ENCODE data around the gene SORL1-AS1.

Gene SORL1-AS1

DNA sequence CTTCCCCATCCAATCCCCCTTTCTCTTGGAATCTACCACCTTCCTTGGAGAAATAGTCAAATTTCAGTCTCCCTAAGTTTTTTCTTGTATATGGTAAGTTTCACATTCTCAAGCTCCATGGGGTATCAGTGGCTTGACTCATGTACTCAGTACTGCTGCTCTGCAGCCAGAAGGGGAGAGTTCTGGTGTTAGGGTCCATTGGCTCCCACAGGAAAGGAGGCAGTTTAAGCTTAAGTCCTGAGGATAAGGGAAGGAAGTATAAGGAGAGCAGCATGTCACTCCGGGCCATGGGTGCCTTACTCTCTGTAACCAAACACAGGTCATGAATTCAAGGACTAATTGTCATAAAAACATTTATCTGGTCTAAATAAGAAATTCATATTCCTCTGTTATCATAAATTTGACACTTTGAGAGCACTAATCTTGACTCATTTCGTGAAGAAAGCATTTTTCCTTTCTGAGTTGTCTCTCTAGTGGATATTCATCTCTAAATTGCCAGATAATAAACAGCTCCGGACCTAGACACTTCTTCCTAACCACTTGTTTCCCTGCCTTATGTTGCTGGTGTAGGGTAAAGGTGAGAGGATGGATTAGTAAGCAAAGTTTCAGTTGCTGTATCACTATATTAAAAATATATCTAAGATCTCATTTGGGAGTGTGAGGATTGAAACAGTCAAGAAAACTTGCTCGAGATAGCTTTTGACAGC, 20.8 kb downstream of the SORL1-AS1 start:
- no peaks in the 10 kb centered on the region; the same call in 1 of the 2 replicates for H3K79me2 ChIP-seq (ENCODE audit: insufficient read depth, low read depth, low read length)
- H3K4me3 ChIP-seq (ENCODE audit: low read depth, low read length, poor library complexity, severe bottlenecking): peak overlapping the region; percentile 37
- H3K27ac ChIP-seq (ENCODE audit: low read depth, low read length, poor library complexity, severe bottlenecking): peak overlapping the region; percentile 99
- peak overlapping the region; percentile 18; the same call in 1 of the 2 replicates for H2AFZ ChIP-seq (ENCODE audit: low read length)
- TF ChIP-seq EZH2phosphoT487 (IDR thresholded peaks at IDR 0.05; ENCODE audit: borderline replicate concordance, low read depth, low read length): no peak
- TF ChIP-seq, protein P1, sequence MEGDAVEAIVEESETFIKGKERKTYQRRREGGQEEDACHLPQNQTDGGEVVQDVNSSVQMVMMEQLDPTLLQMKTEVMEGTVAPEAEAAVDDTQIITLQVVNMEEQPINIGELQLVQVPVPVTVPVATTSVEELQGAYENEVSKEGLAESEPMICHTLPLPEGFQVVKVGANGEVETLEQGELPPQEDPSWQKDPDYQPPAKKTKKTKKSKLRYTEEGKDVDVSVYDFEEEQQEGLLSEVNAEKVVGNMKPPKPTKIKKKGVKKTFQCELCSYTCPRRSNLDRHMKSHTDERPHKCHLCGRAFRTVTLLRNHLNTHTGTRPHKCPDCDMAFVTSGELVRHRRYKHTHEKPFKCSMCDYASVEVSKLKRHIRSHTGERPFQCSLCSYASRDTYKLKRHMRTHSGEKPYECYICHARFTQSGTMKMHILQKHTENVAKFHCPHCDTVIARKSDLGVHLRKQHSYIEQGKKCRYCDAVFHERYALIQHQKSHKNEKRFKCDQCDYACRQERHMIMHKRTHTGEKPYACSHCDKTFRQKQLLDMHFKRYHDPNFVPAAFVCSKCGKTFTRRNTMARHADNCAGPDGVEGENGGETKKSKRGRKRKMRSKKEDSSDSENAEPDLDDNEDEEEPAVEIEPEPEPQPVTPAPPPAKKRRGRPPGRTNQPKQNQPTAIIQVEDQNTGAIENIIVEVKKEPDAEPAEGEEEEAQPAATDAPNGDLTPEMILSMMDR (conservative IDR thresholded peaks at IDR 0.05; ENCODE audit: low read length): no peak
- ChIA-PET CTCF (ENCODE audit: unreplicated experiment) (interaction anchor here (0.8 to 1.8 kb wide), 3 partner anchors 12 to 25 kb away, joined by 3 to 8 read pairs (median 3); no protein-coding TSS in a partner anchor), POLR2A (interaction anchor here (1.3 to 15.2 kb wide), 7 partner anchors 12 to 60 kb away, joined by 4 to 413 read pairs (median 42); partner anchors contain the start of genes SORL1 and SORL1-AS1)
- H3K9me3 ChIP-seq (ENCODE audit: low read length): no peaks in the 10 kb centered on the region
- BruUV-seq (replicated peaks): no TSS peak
- H3K9me2 ChIP-seq (ENCODE audit: insufficient read depth, low read length): no peaks in the 10 kb centered on the region
- H3K4me2 ChIP-seq (ENCODE audit: low read length): peak overlapping the region; percentile 73
- H4K20me1 ChIP-seq (ENCODE audit: insufficient read depth, low read length): no peaks in the 10 kb centered on the region
- H3K36me3 ChIP-seq (ENCODE audit: insufficient read depth, low read length): no peaks in the 10 kb centered on the region
- intact Hi-C loops (cut with micrococcal nuclease; ENCODE audit: unreplicated experiment): loop anchor here (2.0 kb wide), 2 partner anchors 25 to 137 kb away; no protein-coding TSS in a partner anchor
- peak; percentile 26 for DNase-seq (ENCODE audit: low spot score)
- peaks cover 99% of the 10 kb centered on the region for H3K4me1 ChIP-seq (ENCODE audit: insufficient read depth, low read length, poor library complexity, severe bottlenecking)

DNA sequence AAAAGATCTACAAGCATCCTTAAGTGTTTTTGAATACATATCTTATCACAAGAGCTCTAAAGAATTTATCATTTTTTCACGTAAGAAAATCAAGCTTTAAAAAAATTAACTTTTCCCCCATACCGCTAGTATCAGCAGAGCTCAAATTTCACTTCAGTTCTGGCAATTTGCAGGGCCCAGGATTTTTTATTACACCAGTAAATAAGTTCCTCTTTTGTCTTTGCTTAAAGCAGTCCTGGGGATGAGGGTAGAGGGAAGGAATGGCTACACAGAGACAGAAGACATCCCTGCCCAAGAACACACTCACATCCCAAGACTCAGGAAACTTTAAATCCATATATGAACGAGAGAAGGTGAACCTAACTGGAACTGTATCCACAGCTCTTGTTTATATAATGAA, 23.2 kb downstream of the SORL1-AS1 start:
- intact Hi-C loops (cut with micrococcal nuclease; ENCODE audit: unreplicated experiment): no loop called here
- no peak overlapping the region for H2AFZ ChIP-seq (ENCODE audit: low read length)
- POLR2A ChIA-PET: interaction anchor here (0.6 to 15.2 kb wide), 23 partner anchors 9 to 1299 kb away, joined by 3 to 413 read pairs (median 7); partner anchors contain the start of genes SORL1 and SORL1-AS1
- peaks cover 12% of the 10 kb centered on the region for H3K36me3 ChIP-seq (ENCODE audit: insufficient read depth, low read length)
- H3K4me3 ChIP-seq (ENCODE audit: low read depth, low read length, poor library complexity, severe bottlenecking): peak overlapping the region; percentile 53
- CTCF ChIA-PET (ENCODE audit: unreplicated experiment): interaction anchor here (0.5 to 1.4 kb wide), 3 partner anchors 16 to 201 kb away, joined by 3 to 4 read pairs (median 4); no protein-coding TSS in a partner anchor
- BruUV-seq (replicated peaks): no TSS peak
- TF ChIP-seq, protein P1 (conservative IDR thresholded peaks at IDR 0.05; ENCODE audit: low read length): no peak
- TF ChIP-seq EZH2phosphoT487 (IDR thresholded peaks at IDR 0.05; ENCODE audit: borderline replicate concordance, low read depth, low read length): no peak
- peak; percentile 63 for DNase-seq (ENCODE audit: low spot score)
- H3K4me1 ChIP-seq (ENCODE audit: insufficient read depth, low read length, poor library complexity, severe bottlenecking): peaks cover 98% of the 10 kb centered on the region
- no peaks in the 10 kb centered on the region for H3K9me2 ChIP-seq (ENCODE audit: insufficient read depth, low read length)
- no peaks in the 10 kb centered on the region; the same call in 1 of the 2 replicates for H3K79me2 ChIP-seq (ENCODE audit: insufficient read depth, low read depth, low read length)
- peak overlapping the region; percentile 73 for H3K4me2 ChIP-seq (ENCODE audit: low read length)
- H4K20me1 ChIP-seq (ENCODE audit: insufficient read depth, low read length): no peaks in the 10 kb centered on the region
- peak overlapping the region; percentile 99 for H3K27ac ChIP-seq (ENCODE audit: low read depth, low read length, poor library complexity, severe bottlenecking)
- peaks cover 6% of the 10 kb centered on the region; the same call in 1 of the 2 replicates for H3K9me3 ChIP-seq (ENCODE audit: low read length)
